HG02943 (cell line): ENCODE data around the gene ABCB10.
"Not testable (repeated sequence)": the region's sequence is repeated elsewhere in the genome, so short reads cannot be mapped to it uniquely, and the experiment has no call there.

Experiments used
- ATAC-seq: cut with Tn5 transposase; IDR thresholded peaks from one replicate; pipeline ENCODE4 v1.9.1; 2021; ENCODE audit warnings: mild to moderate bottlenecking, low read depth, moderate library complexity; ENCODE audit not compliant: unreplicated experiment

ABCB10 gene

GRCh38 chr1:229558460-229559335 lies at the start of gene ABCB10:
Gene ABCB10 (minus strand): TSS chr1:229558707. CDS start chr1:229558652, 55 bp downstream.
- ATAC-seq: peak; percentile 73

DNA sequence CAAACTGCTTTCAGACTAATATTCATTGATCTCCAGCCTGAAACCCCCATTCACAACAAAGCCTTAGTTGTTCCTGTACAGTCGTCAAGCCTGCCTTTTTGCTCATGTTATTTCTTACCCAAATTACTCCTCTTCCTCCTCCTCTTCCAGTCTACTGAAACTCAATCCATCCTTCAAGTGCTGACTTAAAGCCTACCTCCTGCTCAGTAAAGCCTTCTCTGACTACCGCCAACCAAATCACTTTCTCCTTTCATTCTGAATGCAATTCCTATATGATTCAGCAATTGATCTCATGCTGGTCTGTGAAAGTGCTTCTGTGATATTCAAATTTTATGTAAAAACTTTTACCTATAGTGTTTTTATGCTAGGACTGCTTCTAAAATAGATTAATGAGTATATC lies 48.9 kb upstream of the ABCB10 start:
- no peak for ATAC-seq

DNA sequence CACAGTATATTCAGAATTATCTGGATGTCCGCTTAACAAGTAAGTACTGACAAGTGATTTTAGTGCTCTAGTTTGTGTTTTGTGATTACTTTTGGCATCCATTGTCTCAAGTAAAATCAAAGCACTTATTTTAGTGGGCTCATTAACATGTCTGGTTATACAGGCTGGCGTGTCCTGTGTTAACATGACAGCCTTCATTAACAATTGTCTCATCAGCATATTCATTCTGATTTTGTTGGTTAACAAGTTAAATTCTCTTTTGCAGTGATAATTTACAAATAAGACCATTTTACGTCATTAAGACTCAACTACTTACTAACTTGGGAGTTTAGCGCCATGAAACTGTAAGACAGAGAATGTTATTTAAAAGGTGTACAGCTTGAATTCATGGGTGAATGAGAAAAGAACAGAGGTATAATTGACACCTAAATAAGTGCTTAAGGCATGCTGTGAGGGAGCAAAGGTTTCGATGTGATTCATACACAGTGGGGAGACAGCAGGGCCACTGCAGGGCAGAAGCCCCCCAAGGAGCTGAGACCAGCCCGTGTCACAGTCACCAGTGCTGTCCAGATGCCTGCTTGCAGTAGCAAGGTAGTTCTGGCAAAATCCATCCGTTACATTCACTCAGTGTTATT lies 45.0 kb upstream of the ABCB10 start:
- no peak for ATAC-seq

- ATAC-seq: no peak
Measured at GRCh38 chr1:229600229-229600628, 41.7 kb upstream of the ABCB10 start.

DNA sequence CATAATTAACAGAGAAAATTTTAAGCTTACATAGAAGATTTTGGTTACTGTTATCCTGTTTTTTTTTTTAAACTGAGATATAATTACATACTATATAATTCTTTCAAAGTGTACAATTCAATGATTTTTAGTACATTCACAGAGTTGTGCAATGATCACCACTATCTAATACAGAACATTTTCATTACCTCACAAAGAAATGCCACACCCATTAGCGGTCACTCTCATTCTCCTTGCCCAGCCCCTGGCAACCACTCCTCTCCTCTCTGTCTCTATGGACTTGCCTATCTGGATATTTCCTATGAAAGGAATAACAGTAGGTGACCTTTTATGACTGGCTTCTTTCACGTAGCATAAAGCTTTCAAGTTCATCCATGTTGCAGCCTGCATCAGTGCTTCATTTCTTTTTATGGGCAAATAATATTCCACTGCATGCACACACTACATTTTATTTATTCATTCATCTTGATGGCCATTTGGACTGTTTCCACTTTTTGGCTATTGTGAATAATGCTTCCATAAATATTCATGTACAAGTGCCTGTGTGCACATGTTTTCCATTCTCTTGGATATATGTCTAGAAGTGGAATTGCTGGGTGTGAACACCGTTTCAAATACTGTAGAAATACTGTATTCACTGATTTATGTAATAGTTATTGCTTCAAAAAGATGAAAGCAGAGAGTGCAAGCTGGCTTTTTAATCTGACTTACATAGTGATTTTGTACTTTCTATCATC lies 40.9 kb upstream of the ABCB10 start:
- ATAC-seq: no peak

- no peak for ATAC-seq
Measured at GRCh38 chr1:229597877-229598276, 39.4 kb upstream of the ABCB10 start.

DNA sequence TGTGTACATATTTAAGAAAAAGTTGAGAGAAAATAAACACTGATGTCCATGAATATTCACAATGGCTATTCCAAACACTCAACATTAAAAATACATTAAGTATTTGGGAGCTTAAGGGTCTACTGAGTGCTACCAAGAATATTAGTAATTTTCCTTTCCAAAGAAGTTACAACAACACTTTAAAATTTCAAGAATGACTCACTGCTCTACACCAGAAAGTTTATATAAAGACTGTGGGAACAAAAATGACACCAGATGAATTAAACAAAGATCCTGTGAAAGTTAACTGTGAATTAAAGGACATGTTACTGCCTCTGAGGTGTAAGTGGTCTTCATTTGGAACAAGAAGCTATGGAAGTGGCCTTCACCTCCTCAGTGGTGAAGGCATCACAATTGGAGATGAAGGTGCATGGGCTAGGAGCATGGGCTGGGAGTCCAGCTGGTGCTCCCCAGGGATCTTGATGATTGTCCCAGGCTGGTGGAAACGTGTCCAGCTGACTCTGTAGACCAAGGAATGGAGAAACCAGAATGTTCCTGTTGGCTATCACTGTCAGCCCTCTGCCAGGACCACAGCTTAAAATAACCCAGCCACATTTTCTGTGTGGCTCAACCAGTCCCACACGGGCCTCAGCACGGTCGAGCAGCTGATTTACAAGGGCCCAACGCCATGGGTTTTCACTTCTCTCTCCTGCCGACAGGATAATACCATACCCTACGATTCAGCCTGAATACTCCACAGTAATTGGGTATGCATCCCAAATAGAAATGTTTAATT lies 38.6 kb upstream of the ABCB10 start:
- no peak for ATAC-seq

DNA sequence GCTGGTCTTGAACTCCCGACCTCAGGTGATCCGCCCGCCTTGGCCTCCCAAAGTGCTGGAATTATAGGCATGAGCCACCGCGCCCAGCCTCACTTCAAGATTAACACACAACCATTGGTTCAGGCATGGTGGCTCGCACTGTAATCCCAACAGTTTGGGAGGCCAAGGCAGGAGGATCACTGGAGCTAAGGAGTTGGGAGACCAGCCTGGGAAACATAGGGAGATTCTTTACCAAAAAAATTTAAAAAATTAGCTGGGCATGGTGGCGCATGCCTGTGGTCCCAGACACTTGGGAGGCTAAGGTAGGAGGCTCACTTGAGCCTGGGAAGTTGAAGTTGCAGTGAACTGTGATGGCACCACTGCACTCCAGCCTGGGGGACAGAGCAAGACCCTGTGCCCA lies 37.4 kb upstream of the ABCB10 start:
- ATAC-seq: not testable (repeated sequence)

- ATAC-seq: no peak
Measured at GRCh38 chr1:229594227-229595008, 35.9 kb upstream of the ABCB10 start.

GRCh38 chr1:229593800-229594199 lies 35.3 kb upstream of the ABCB10 start:
- no peak for ATAC-seq

DNA sequence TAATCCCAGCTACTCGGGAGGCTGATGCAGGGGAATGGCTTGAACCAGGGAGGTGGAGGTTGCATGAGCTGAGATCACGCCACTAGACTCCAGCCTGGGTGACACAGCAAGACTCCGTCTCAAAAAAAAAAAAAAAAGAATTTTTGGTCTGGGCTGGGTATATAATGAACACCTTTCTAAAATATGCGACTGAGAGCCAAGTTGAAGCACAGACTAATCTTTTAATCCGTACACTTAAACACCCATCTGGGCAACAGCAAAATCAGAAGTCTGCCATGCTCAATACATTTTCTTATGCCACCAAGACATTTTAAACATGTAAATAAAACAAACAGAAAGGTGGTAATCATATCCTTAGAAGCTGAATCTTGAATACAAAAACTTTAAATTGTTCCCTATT lies 31.6 kb upstream of the ABCB10 start:
- no peak for ATAC-seq

GRCh38 chr1:229585338-229585737 lies 26.8 kb upstream of the ABCB10 start:
- no peak for ATAC-seq

DNA sequence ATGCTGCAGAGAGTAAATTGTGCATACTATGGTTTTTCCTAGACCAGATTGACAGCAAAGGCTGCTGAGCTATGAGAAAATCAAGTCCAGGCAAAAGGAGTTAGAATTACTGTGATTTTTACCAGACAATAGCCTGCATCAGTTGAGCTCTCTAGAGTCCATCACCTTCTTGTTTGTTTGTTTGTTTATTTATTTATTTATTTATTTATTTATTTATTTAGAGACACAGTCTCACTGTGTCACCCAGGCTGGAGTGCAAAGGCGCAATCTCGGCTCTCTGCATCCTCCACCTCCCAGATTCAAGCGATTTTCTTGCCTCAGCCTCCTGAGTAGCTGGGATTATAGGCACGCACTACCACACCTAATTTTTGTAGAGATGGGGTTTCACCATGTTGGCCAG lies 24.2 kb upstream of the ABCB10 start:
- ATAC-seq: no peak

GRCh38 chr1:229582011-229582694 lies 23.6 kb upstream of the ABCB10 start:
- ATAC-seq: no peak

DNA sequence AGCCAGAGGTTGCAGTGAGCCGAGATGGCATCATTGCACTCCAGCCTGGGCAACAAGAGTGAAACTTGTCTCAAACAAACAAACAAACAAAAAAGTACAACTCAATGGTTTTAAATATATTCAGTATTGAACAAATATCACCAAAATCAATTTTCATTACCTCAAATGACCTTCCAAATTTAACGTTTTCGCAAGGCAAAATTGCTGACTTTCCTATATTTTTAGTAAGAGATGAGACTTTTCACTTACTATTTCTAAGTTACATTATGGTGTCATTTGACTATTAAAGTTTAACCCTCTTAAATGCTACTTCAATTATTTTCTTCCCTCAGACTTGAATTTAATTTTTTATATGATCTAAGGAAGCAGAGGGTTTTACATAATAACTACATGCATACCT lies 23.0 kb upstream of the ABCB10 start:
- ATAC-seq: no peak

DNA sequence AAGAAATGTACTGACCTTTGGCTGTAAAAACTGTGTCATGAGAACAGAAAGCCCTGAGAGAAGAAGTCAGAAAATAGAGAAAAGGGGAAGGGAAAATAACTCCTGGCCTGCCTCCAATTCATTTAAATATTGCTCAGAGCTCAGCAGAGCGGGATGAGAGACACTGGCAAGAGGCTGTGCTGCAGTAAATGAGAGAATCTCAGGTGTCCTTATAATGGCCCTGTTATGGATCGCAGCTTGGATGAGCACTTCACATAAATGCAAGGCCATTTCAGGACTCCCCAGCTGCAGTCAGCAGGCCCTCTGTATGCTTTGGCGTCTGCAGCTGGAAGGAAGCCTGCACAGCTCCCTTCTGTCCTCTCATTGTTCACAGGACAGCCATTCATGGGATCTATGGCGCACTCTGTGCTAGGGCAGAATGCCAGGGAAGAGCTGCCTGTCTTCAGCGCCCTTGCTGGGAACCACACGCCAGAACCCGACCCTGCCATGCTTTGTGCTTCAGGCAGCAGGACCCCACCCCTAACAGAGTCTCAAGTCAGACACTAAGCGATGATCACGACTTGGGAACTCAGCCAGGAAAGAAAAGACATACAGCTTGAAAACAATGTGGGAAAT lies 20.7 kb upstream of the ABCB10 start:
- ATAC-seq: no peak

- ATAC-seq: no peak
Measured at GRCh38 chr1:229578168-229579058, 19.9 kb upstream of the ABCB10 start.
